PC-3 (cell line): Measurements from ENCODE around the gene PLXNA3.

Experiments
- EZH2 ChIP-seq: fragments of 300-600 bp; sonication (generic); IDR thresholded peaks from one replicate; pipeline ENCODE4 v1.6.1; 2017; ENCODE audit warnings: antibody characterized with exemption, mild to moderate bottlenecking, low read length; ENCODE audit not compliant: unreplicated experiment
- EZH2phosphoT487 ChIP-seq: fragments of 300-600 bp; sonication (generic); IDR thresholded peaks from 2 replicates; pipeline ENCODE4 v1.6.1; 2018; ENCODE audit warnings: mild to moderate bottlenecking, antibody characterized with exemption, low read length, borderline replicate concordance
- TF ChIP-seq, protein P1 (sequence below): fragments of 300-600 bp; sonication (generic); conservative IDR thresholded peaks from 2 replicates; pipeline ENCODE4 v1.5.1; 2017; ENCODE audit warnings: antibody characterized with exemption, low read depth, mild to moderate bottlenecking, low read length

DNA sequence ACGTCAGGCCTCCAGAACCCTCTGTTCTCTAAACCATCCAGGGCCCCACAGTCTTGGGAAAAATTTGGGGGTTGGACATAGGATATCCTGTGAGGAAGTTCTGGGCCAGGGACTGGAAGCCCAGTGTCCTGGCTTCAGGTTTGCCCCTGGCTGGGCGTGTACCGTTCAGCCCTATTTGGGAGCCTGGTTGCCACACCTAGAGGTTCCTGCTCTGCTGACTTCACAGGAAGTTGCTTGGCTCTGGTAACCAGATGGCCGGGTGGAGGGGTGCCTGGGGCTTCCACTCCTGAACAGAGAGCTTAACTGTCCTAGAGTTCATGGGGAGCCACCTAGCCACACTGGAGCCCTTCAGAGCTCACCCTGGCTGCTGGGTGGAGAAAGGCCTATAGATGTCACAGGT lies 45.6 kb upstream of the PLXNA3 start:
- TF ChIP-seq, protein P1, sequence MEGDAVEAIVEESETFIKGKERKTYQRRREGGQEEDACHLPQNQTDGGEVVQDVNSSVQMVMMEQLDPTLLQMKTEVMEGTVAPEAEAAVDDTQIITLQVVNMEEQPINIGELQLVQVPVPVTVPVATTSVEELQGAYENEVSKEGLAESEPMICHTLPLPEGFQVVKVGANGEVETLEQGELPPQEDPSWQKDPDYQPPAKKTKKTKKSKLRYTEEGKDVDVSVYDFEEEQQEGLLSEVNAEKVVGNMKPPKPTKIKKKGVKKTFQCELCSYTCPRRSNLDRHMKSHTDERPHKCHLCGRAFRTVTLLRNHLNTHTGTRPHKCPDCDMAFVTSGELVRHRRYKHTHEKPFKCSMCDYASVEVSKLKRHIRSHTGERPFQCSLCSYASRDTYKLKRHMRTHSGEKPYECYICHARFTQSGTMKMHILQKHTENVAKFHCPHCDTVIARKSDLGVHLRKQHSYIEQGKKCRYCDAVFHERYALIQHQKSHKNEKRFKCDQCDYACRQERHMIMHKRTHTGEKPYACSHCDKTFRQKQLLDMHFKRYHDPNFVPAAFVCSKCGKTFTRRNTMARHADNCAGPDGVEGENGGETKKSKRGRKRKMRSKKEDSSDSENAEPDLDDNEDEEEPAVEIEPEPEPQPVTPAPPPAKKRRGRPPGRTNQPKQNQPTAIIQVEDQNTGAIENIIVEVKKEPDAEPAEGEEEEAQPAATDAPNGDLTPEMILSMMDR: no peak
- TF ChIP-seq EZH2 (no peak), EZH2phosphoT487 (no peak)
